Measurements from ENCODE around the gene KCNAB2. TPM values are rescaled to one million over a fixed set of nuclear protein-coding genes. Genes with fewer than 3 reads are reported as not detected.
"Not testable (repeated sequence)": the region's sequence is repeated elsewhere in the genome, so short reads cannot be mapped to it uniquely, and the experiment has no call there.

Gene KCNAB2
- total RNA-seq, 6 experiments from 2014 or later, result 8.0 to 12.6 (median 10.7) TPM

- H3K4me3 Mint-ChIP-seq, result no peak overlapping the region
- peaks cover 21% of the 10 kb centered on the region; the same call in 1 of the 2 replicates for H3K27me3 Mint-ChIP-seq (ENCODE audit: insufficient read depth)
- TF ChIP-seq CTCF (IDR thresholded peaks at IDR 0.05), result no peak
- no peak for DNase-seq
- H3K36me3 Mint-ChIP-seq (ENCODE audit: low read depth), result no peaks in the 10 kb centered on the region
- no peak overlapping the region for H3K27ac Mint-ChIP-seq
- H3K4me1 Mint-ChIP-seq (ENCODE audit: low read depth), result peaks cover 10% of the 10 kb centered on the region; the same call in 1 of the 2 replicates
- H3K9me3 Mint-ChIP-seq, result no peaks in the 10 kb centered on the region
Observed at GRCh38 chr1:6062670-6063069, 17.0 kb downstream of the KCNAB2 start.

GRCh38 chr1:6063532-6064053 lies 17.9 kb downstream of the KCNAB2 start:
- peaks cover 26% of the 10 kb centered on the region; the same call in 1 of the 2 replicates for H3K27me3 Mint-ChIP-seq (ENCODE audit: insufficient read depth)
- not testable (repeated sequence) for DNase-seq; H3K27ac Mint-ChIP-seq; H3K4me3 Mint-ChIP-seq; H3K36me3 Mint-ChIP-seq (ENCODE audit: low read depth); H3K9me3 Mint-ChIP-seq
- peaks cover 10% of the 10 kb centered on the region; the same call in 1 of the 2 replicates for H3K4me1 Mint-ChIP-seq (ENCODE audit: low read depth)

- Mint-ChIP-seq H3K36me3 (ENCODE audit: low read depth) (no peaks in the 10 kb centered on the region), H3K4me3 (no peak overlapping the region), H3K27me3 (ENCODE audit: insufficient read depth) (peaks cover 24% of the 10 kb centered on the region; the same call in 1 of the 2 replicates), H3K9me3 (no peaks in the 10 kb centered on the region), H3K4me1 (ENCODE audit: low read depth) (peaks cover under 1% of the 10 kb centered on the region; the same call in 1 of the 2 replicates), H3K27ac (no peak overlapping the region)
- DNase-seq, result no peak
- no peak for TF ChIP-seq CTCF (IDR thresholded peaks at IDR 0.05)
Observed at GRCh38 chr1:6065093-6065858, 19.6 kb downstream of the KCNAB2 start.

GRCh38 chr1:6066680-6067079 lies 21.0 kb downstream of the KCNAB2 start:
- no peaks in the 10 kb centered on the region for H3K9me3 Mint-ChIP-seq
- no peak overlapping the region for H3K4me3 Mint-ChIP-seq
- no peak overlapping the region for H3K27ac Mint-ChIP-seq
- H3K4me1 Mint-ChIP-seq (ENCODE audit: low read depth), result no peaks in the 10 kb centered on the region
- no peak for DNase-seq
- H3K36me3 Mint-ChIP-seq (ENCODE audit: low read depth), result no peaks in the 10 kb centered on the region
- H3K27me3 Mint-ChIP-seq (ENCODE audit: insufficient read depth), result peaks cover 24% of the 10 kb centered on the region
- no peak for TF ChIP-seq CTCF (IDR thresholded peaks at IDR 0.05)

GRCh38 chr1:6068073-6068472 lies 22.4 kb downstream of the KCNAB2 start:
- Mint-ChIP-seq H3K27ac (no peak overlapping the region), H3K4me1 (ENCODE audit: low read depth) (no peaks in the 10 kb centered on the region), H3K27me3 (ENCODE audit: insufficient read depth) (peaks cover 24% of the 10 kb centered on the region), H3K36me3 (ENCODE audit: low read depth) (no peaks in the 10 kb centered on the region), H3K4me3 (no peak overlapping the region), H3K9me3 (no peaks in the 10 kb centered on the region)
- TF ChIP-seq CTCF (IDR thresholded peaks at IDR 0.05), result no peak
- no peak for DNase-seq

- H3K4me1 Mint-ChIP-seq (ENCODE audit: low read depth), result no peaks in the 10 kb centered on the region
- no peak for DNase-seq
- H3K27me3 Mint-ChIP-seq (ENCODE audit: insufficient read depth), result peaks cover 20% of the 10 kb centered on the region
- H3K9me3 Mint-ChIP-seq, result no peaks in the 10 kb centered on the region
- no peaks in the 10 kb centered on the region for H3K36me3 Mint-ChIP-seq (ENCODE audit: low read depth)
- no peak overlapping the region for H3K27ac Mint-ChIP-seq
- no peak for TF ChIP-seq CTCF (IDR thresholded peaks at IDR 0.05)
- no peak overlapping the region for H3K4me3 Mint-ChIP-seq
Observed at GRCh38 chr1:6068932-6069331, 23.2 kb downstream of the KCNAB2 start.
